Measurements from ENCODE around the gene SMAD3.

Gene SMAD3

DNA sequence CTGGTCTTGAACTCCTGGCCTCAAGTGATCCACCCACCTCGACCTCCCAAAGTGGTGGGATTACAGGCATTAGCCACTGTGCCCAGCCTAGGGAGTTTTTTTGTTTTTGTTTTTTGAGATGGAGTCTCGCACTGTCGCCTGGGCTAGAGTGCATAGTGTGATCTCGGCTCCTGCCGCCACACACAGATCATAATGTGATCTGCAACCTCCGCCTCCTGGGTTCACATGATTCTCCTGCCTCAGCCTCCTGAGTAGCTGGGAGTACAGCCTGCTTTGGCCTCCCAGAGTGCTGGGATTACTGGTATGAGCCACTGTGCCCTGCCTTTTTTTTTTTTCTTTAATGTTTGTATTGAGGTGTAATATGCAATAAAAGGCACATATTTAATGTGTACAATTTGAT is 78.2 kb downstream of the SMAD3 start:
- TF ChIP-seq, protein P1, sequence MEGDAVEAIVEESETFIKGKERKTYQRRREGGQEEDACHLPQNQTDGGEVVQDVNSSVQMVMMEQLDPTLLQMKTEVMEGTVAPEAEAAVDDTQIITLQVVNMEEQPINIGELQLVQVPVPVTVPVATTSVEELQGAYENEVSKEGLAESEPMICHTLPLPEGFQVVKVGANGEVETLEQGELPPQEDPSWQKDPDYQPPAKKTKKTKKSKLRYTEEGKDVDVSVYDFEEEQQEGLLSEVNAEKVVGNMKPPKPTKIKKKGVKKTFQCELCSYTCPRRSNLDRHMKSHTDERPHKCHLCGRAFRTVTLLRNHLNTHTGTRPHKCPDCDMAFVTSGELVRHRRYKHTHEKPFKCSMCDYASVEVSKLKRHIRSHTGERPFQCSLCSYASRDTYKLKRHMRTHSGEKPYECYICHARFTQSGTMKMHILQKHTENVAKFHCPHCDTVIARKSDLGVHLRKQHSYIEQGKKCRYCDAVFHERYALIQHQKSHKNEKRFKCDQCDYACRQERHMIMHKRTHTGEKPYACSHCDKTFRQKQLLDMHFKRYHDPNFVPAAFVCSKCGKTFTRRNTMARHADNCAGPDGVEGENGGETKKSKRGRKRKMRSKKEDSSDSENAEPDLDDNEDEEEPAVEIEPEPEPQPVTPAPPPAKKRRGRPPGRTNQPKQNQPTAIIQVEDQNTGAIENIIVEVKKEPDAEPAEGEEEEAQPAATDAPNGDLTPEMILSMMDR (IDR thresholded peaks at IDR 0.05; ENCODE audit: borderline replicate concordance, extremely low read depth, low read length, poor library complexity, severe bottlenecking) = no peak
- no peak for TF ChIP-seq EZH2 (IDR thresholded peaks at IDR 0.05; ENCODE audit: borderline replicate concordance, low read depth, low read length, severe bottlenecking)
- H3K9ac ChIP-seq (ENCODE audit: low read depth, low read length) = no peak overlapping the region
- H3K9me3 ChIP-seq (ENCODE audit: insufficient read depth, low read length, severe bottlenecking) = no peaks in the 10 kb centered on the region
- H4K20me1 ChIP-seq (ENCODE audit: insufficient read depth, low read length) = no peaks in the 10 kb centered on the region
- ATAC-seq (ENCODE audit: insufficient read depth, low read depth) (no peak), DNase-seq (no peak)
- H3K36me3 ChIP-seq (ENCODE audit: insufficient read depth, low read length) = no peaks in the 10 kb centered on the region
- H3K79me2 ChIP-seq (ENCODE audit: insufficient read depth, low read length) = no peaks in the 10 kb centered on the region
- no peaks in the 10 kb centered on the region for H3K27me3 ChIP-seq (ENCODE audit: insufficient read depth, low read length, poor library complexity)
- no peak overlapping the region for H2AFZ ChIP-seq (ENCODE audit: low read depth, low read length)
- no peaks in the 10 kb centered on the region for H3K4me1 ChIP-seq (ENCODE audit: insufficient read depth, low read length)
- no peak overlapping the region for H3K4me3 ChIP-seq (ENCODE audit: low read depth in 1 of 2, low read length in 2 of 2)
- no peak overlapping the region for H3K4me2 ChIP-seq (ENCODE audit: insufficient read depth, low read length)
- no peak overlapping the region for H3K27ac ChIP-seq (ENCODE audit: low read length)

DNA sequence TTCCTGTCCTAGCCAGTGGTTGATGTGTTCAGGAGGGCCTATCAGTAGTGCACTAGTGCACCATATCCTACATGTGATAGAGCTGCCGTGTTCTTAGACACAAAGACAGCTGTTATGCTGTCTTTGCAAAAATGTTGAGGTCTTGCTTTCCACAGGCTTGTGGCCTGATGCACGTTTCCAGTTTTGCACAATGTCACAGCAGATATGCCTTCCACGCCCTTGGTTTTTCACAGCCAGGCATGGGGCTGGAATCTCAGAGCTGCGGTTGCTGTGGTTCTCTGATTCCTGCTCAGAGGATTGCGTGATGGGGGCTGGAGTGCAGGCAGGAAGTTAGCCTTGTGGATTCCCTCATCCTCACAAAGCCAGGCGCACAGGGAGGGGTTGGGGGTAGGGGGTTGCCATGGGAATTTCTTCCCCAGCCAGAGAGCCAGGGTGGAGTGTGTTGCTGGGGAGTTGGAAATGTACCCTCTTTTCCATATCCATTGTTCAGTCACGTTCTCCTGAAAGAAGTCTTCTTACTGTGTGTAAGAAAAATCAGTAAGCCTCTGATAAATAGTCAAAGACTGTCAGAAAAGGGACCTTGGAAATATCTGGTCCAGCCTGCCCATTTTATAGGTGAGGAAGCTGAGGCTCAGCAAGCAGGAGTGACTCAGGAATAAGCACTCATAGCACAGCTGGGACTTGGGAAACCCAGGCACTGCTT is 79.4 kb downstream of the SMAD3 start:
- no peak for DNase-seq
- Histone ChIP-seq H3K9ac (ENCODE audit: low read depth, low read length) (no peak overlapping the region), H3K4me3 (ENCODE audit: low read depth in 1 of 2, low read length in 2 of 2) (no peak overlapping the region), H3K9me3 (ENCODE audit: insufficient read depth, low read length, severe bottlenecking) (no peaks in the 10 kb centered on the region), H3K4me2 (ENCODE audit: insufficient read depth, low read length) (no peak overlapping the region), H3K27ac (ENCODE audit: low read length) (no peak overlapping the region), H3K79me2 (ENCODE audit: insufficient read depth, low read length) (no peaks in the 10 kb centered on the region), H2AFZ (ENCODE audit: low read depth, low read length) (no peak overlapping the region), H3K36me3 (ENCODE audit: insufficient read depth, low read length) (no peaks in the 10 kb centered on the region), H3K4me1 (ENCODE audit: insufficient read depth, low read length) (no peaks in the 10 kb centered on the region), H4K20me1 (ENCODE audit: insufficient read depth, low read length) (no peaks in the 10 kb centered on the region), H3K27me3 (ENCODE audit: insufficient read depth, low read length, poor library complexity) (no peaks in the 10 kb centered on the region)
- no peak for ATAC-seq (ENCODE audit: insufficient read depth, low read depth)
- TF ChIP-seq, protein P1 (IDR thresholded peaks at IDR 0.05; ENCODE audit: borderline replicate concordance, extremely low read depth, low read length, poor library complexity, severe bottlenecking) = no peak
- no peak for TF ChIP-seq EZH2 (IDR thresholded peaks at IDR 0.05; ENCODE audit: borderline replicate concordance, low read depth, low read length, severe bottlenecking)

DNA sequence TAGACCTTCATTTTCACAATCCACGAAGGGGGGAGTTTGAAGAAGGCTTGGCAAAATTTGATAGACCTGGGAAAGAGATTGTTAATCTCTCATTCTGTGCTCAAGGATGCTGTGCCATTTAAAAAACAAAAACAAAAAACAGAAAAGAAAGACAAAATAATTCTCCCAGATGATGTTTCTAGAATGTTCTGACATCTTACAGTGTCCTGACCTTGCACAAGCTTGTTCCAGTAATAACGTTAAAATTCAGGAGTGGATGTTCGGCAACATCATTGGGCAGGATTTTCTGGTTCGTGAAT is 79.9 kb downstream of the SMAD3 start:
- no peaks in the 10 kb centered on the region for H3K79me2 ChIP-seq (ENCODE audit: insufficient read depth, low read length)
- H4K20me1 ChIP-seq (ENCODE audit: insufficient read depth, low read length) = no peaks in the 10 kb centered on the region
- no peaks in the 10 kb centered on the region for H3K27me3 ChIP-seq (ENCODE audit: insufficient read depth, low read length, poor library complexity)
- no peak for ATAC-seq (ENCODE audit: insufficient read depth, low read depth)
- H3K27ac ChIP-seq (ENCODE audit: low read length) = no peak overlapping the region
- no peaks in the 10 kb centered on the region for H3K4me1 ChIP-seq (ENCODE audit: insufficient read depth, low read length)
- H2AFZ ChIP-seq (ENCODE audit: low read depth, low read length) = no peak overlapping the region
- no peaks in the 10 kb centered on the region for H3K9me3 ChIP-seq (ENCODE audit: insufficient read depth, low read length, severe bottlenecking)
- H3K9ac ChIP-seq (ENCODE audit: low read depth, low read length) = no peak overlapping the region
- TF ChIP-seq EZH2 (IDR thresholded peaks at IDR 0.05; ENCODE audit: borderline replicate concordance, low read depth, low read length, severe bottlenecking) = no peak
- TF ChIP-seq, protein P1 (IDR thresholded peaks at IDR 0.05; ENCODE audit: borderline replicate concordance, extremely low read depth, low read length, poor library complexity, severe bottlenecking) = no peak
- no peak overlapping the region for H3K4me2 ChIP-seq (ENCODE audit: insufficient read depth, low read length)
- H3K36me3 ChIP-seq (ENCODE audit: insufficient read depth, low read length) = no peaks in the 10 kb centered on the region
- DNase-seq = no peak
- H3K4me3 ChIP-seq (ENCODE audit: low read depth in 1 of 2, low read length in 2 of 2) = no peak overlapping the region
